Retinal pigment epithelial cell (primary cell): Measurements from ENCODE around the gene PHKG2.
A peak's percentile ranks its signal among the peaks of the same experiment; 100 is the strongest.

Experiments used
- DNase-seq: peaks from one replicate; pipeline ENCODE4 v3.0.0-alpha.2; 2010; ENCODE audit warnings: low read depth
- H3K4me3 ChIP-seq: 2 replicates; pipeline ENCODE4 v1.5.1; 2011; ENCODE audit warnings: mild to moderate bottlenecking, low read length, control low read depth, moderate library complexity
- CTCF ChIP-seq: conservative IDR thresholded peaks from 2 replicates; pipeline ENCODE4 v1.5.1; 2011; ENCODE audit warnings: low read depth, low read length, control low read depth, inconsistent platforms

PHKG2 gene

GRCh38 chr16:30775392-30776188, 27.4 kb downstream of the PHKG2 start:
- H3K4me3 ChIP-seq: peak overlapping the region; percentile 69
- DNase-seq: no peak
- TF ChIP-seq CTCF: no peak

- DNase-seq: no peak
- H3K4me3 ChIP-seq: no peak overlapping the region
- peak; percentile 48 for TF ChIP-seq CTCF
These were observed 29.5 kb downstream of the PHKG2 start for GRCh38 chr16:30777591-30778297.

GRCh38 chr16:30778549-30779244, 30.5 kb downstream of the PHKG2 start:
- no peak for TF ChIP-seq CTCF
- H3K4me3 ChIP-seq: no peak overlapping the region
- DNase-seq: no peak

GRCh38 chr16:30779596-30779995, 31.4 kb downstream of the PHKG2 start:
- no peak overlapping the region for H3K4me3 ChIP-seq
- no peak for DNase-seq
- TF ChIP-seq CTCF: no peak

GRCh38 chr16:30780021-30780420, 31.8 kb downstream of the PHKG2 start:
- no peak for DNase-seq
- no peak overlapping the region for H3K4me3 ChIP-seq
- TF ChIP-seq CTCF: no peak

GRCh38 chr16:30780549-30780948, 32.3 kb downstream of the PHKG2 start:
- no peak overlapping the region for H3K4me3 ChIP-seq
- DNase-seq: no peak
- TF ChIP-seq CTCF: no peak
